H1 (cell line): ENCODE results near the gene AKT1S1. TPM values are rescaled to one million over a fixed set of nuclear protein-coding genes. Genes with fewer than 3 reads are reported as not detected.

Source experiments
- CTCF ChIA-PET: fragments of 300-600 bp; sonication (Branson Sonifier 250); formaldehyde crosslinking; loops from one replicate; lab custom pipeline; 2021; ENCODE audit not compliant: partially characterized antibody; lab: Charles Lee
- POLR2A ChIA-PET: fragments of 300-600 bp; sonication (Branson Sonifier 250); formaldehyde crosslinking; loops from one replicate; lab custom pipeline; 2021; ENCODE audit warnings: inconsistent platforms; ENCODE audit not compliant: partially characterized antibody; lab: Charles Lee
- DNase-seq, 2 experiments: peaks; one replicate each; pipeline versions ENCODE4 v3.0.0 to v3.0.0-alpha.2; 2010 to 2022; ENCODE audit warnings: low spot score in 2 of 2, low read depth in 1 of 2, mixed read lengths in 1 of 2
- FAIRE-seq: peaks from 2 replicates; lab custom pipeline; 2011; peaks lifted over from hg19 to GRCh38; lab: Jason Lieb, UNC
- H2AFZ ChIP-seq: 2 replicates; pipeline ENCODE4 v1.8.1; 2012; ENCODE audit warnings: low read length, inconsistent platforms
- H2AK5ac ChIP-seq: 2 replicates; pipeline ENCODE4 v1.6.1; 2013; ENCODE audit warnings: low read depth, low read length
- H2BK120ac ChIP-seq: replicated peaks from 2 replicates; pipeline ENCODE3; 2013; ENCODE audit warnings: low read depth, low read length, inconsistent platforms
- H2BK12ac ChIP-seq: 2 replicates; pipeline ENCODE4 v1.6.1; 2013; ENCODE audit warnings: low read depth, low read length
- H2BK15ac ChIP-seq: 2 replicates; pipeline ENCODE4 v1.6.1; 2013; ENCODE audit warnings: low read length
- H2BK20ac ChIP-seq: 2 replicates; pipeline ENCODE4 v1.6.1; 2013; ENCODE audit warnings: low read length
- H2BK5ac ChIP-seq: 2 replicates; pipeline ENCODE4 v1.6.1; 2013; ENCODE audit warnings: low read depth, low read length
- H3K14ac ChIP-seq: 2 replicates; pipeline ENCODE4 v1.6.1; 2013; ENCODE audit warnings: inconsistent platforms; ENCODE audit not compliant: insufficient read length
- H3K18ac ChIP-seq: 2 replicates; pipeline ENCODE4 v1.6.1; 2013; ENCODE audit warnings: low read length; ENCODE audit errors: extremely low read depth
- H3K23ac ChIP-seq: 2 replicates; pipeline ENCODE4 v1.6.1; 2013; ENCODE audit warnings: inconsistent platforms; ENCODE audit not compliant: insufficient read length
- H3K23me2 ChIP-seq: 2 replicates; pipeline ENCODE4 v1.6.1; 2013; ENCODE audit warnings: low read depth, low read length
- H3K27ac ChIP-seq: 2 replicates; pipeline ENCODE4 v1.6.1; 2011; ENCODE audit warnings: low read depth, low read length, inconsistent platforms
- H3K27me3 ChIP-seq, 4 experiments: replicated peaks in 1 of 4; 1 replicate in 1 of 4; 2 replicates in 3 of 4; pipeline versions ENCODE4 v1.6.1 to v1.8.1; 2011 to 2013; ENCODE audit warnings: low read length in 3 of 4, mild to moderate bottlenecking in 3 of 4, inconsistent platforms in 2 of 4, mixed read lengths in 2 of 4, moderate library complexity in 1 of 4; ENCODE audit not compliant: control insufficient read depth in 3 of 4, insufficient read depth in 3 of 4; ENCODE audit errors: extremely low read depth in 1 of 4
- H3K36me3 ChIP-seq, 4 experiments: 2 replicates each; pipeline versions ENCODE4 v1.6.1 to v1.8.1; 2011 to 2013; ENCODE audit warnings: mild to moderate bottlenecking in 4 of 4, low read length in 3 of 4, moderate library complexity in 2 of 4, control low read depth in 1 of 4, inconsistent platforms in 1 of 4; ENCODE audit not compliant: insufficient read depth in 4 of 4, control insufficient read depth in 2 of 4
- H3K4ac ChIP-seq: replicated peaks from 2 replicates; pipeline ENCODE3; 2013; ENCODE audit warnings: low read length, low read depth, mixed read lengths, inconsistent platforms; ENCODE audit not compliant: insufficient read length
- H3K4me1 ChIP-seq, 4 experiments: replicated peaks in 1 of 4; 1 replicate in 1 of 4; 2 replicates in 3 of 4; pipeline versions ENCODE4 v1.6.1 to v1.8.1; 2011 to 2013; ENCODE audit warnings: low read length in 3 of 4, inconsistent platforms in 2 of 4, mixed read lengths in 1 of 4; ENCODE audit not compliant: insufficient read depth in 4 of 4, control insufficient read depth in 3 of 4
- H3K4me2 ChIP-seq, 2 experiments: 2 replicates each; pipeline versions ENCODE4 v1.6.1 to v1.8.1; 2011 to 2013; ENCODE audit warnings: low read depth in 2 of 2, low read length in 2 of 2, control low read depth in 1 of 2, inconsistent platforms in 1 of 2, mild to moderate bottlenecking in 1 of 2; ENCODE audit not compliant: insufficient read depth in 1 of 2
- H3K4me3 ChIP-seq, 4 experiments: fragments of 200-600, 300-600 bp in 1 of 4; sonication (generic), shearing (Covaris generic), sonication (Bioruptor Twin) in 1 of 4; 2 replicates each; pipeline versions ENCODE4 v1.5.1 to v1.8.1; 2011 to 2016; ENCODE audit warnings: low read length in 4 of 4, low read depth in 3 of 4, control low read depth in 2 of 4, inconsistent platforms in 2 of 4, mild to moderate bottlenecking in 2 of 4, mixed read lengths in 1 of 4, moderate library complexity in 1 of 4; ENCODE audit not compliant: insufficient read depth in 2 of 4; ENCODE audit errors: extremely low read depth in 1 of 4
- H3K56ac ChIP-seq: replicated peaks from 2 replicates; pipeline ENCODE3; 2013; ENCODE audit warnings: low read depth, mild to moderate bottlenecking, mixed read lengths, low read length, inconsistent platforms; ENCODE audit not compliant: insufficient read length
- H3K79me1 ChIP-seq: 2 replicates; pipeline ENCODE4 v1.6.1; 2013; ENCODE audit warnings: low read depth, low read length, control low read depth
- H3K79me2 ChIP-seq, 2 experiments: 2 replicates each; pipeline versions ENCODE4 v1.6.1 to v1.8.1; 2012 to 2013; ENCODE audit warnings: low read length in 2 of 2, mild to moderate bottlenecking in 2 of 2, inconsistent platforms in 1 of 2; ENCODE audit not compliant: insufficient read depth in 2 of 2, control insufficient read depth in 1 of 2
- H3K9ac ChIP-seq, 4 experiments: replicated peaks in 1 of 4; 1 replicate in 1 of 4; 2 replicates in 3 of 4; pipeline versions ENCODE4 v1.6.1 to v1.8.1; 2011 to 2013; ENCODE audit warnings: low read depth in 3 of 4, low read length in 3 of 4, control low read depth in 2 of 4, mild to moderate bottlenecking in 2 of 4, moderate library complexity in 2 of 4, inconsistent platforms in 1 of 4; ENCODE audit errors: extremely low read depth in 1 of 4
- H3K9me3 ChIP-seq, 2 experiments: 2 replicates each; pipeline versions ENCODE4 v1.6.1 to v1.8.1; 2012 to 2013; ENCODE audit warnings: mild to moderate bottlenecking in 2 of 2, moderate library complexity in 2 of 2, control low read depth in 1 of 2, inconsistent platforms in 1 of 2, low read depth in 1 of 2, low read length in 1 of 2, mixed read lengths in 1 of 2; ENCODE audit not compliant: insufficient read depth in 2 of 2
- H4K20me1 ChIP-seq, 2 experiments: replicated peaks in 1 of 2; 2 replicates each; pipeline versions ENCODE3 to v1.8.1; 2011 to 2013; ENCODE audit warnings: inconsistent platforms in 2 of 2, low read length in 2 of 2, mild to moderate bottlenecking in 1 of 2; ENCODE audit not compliant: insufficient read depth in 2 of 2, control insufficient read depth in 1 of 2
- H4K5ac ChIP-seq: 2 replicates; pipeline ENCODE4 v1.6.1; 2013; ENCODE audit warnings: low read length, low read depth, mixed read lengths, inconsistent platforms; ENCODE audit not compliant: insufficient read length
- H4K8ac ChIP-seq: 2 replicates; pipeline ENCODE4 v1.8.0; 2013; ENCODE audit warnings: mild to moderate bottlenecking, moderate library complexity, low read length, inconsistent platforms; ENCODE audit not compliant: insufficient read depth; ENCODE audit errors: extremely low read depth
- H4K91ac ChIP-seq: replicated peaks from 2 replicates; pipeline ENCODE3; 2013; ENCODE audit warnings: low read length, mixed read lengths, inconsistent platforms; ENCODE audit not compliant: insufficient read length
- JUN ChIP-seq: IDR thresholded peaks from 2 replicates; pipeline ENCODE4 v1.6.1; 2011; ENCODE audit warnings: low read depth, mild to moderate bottlenecking, improper control_type of control experiment, low read length
- POLR2A ChIP-seq, 2 experiments: IDR thresholded peaks; 1 replicate in 1 of 2; 2 replicates in 1 of 2; pipeline ENCODE4 v1.6.1; 2011; ENCODE audit warnings: low read depth in 2 of 2, low read length in 2 of 2, mild to moderate bottlenecking in 2 of 2; ENCODE audit errors: control extremely low read depth in 1 of 2
- POLR2AphosphoS5 ChIP-seq: IDR thresholded peaks from 2 replicates; pipeline ENCODE4 v1.6.1; 2011; ENCODE audit warnings: low read depth, low read length
- WGBS, 2 experiments: shearing (Covaris generic) in 1 of 2; methylation state at CpG; one replicate each; pipeline versions ENCODE4 v1.1.6 to v1.1.7; 2013 to 2015; ENCODE audit warnings: low lambda C conversion rate in 2 of 2, mixed read lengths in 2 of 2, inconsistent platforms in 1 of 2, low coverage in 1 of 2, missing lambda C conversion rate in 1 of 2; ENCODE audit not compliant: insufficient replicate concordance in 2 of 2, insufficient coverage in 1 of 2, insufficient read length in 1 of 2; ENCODE audit errors: extremely low coverage in 1 of 2, missing lambda C conversion rate in 1 of 2; 5-methylcytosine and 5-hydroxymethylcytosine counted together
- polyA plus RNA-seq, 7 experiments: library from polyadenylated mRNA; depleted of rRNA in 3 of 7; stranded (reverse) in 5 of 7; unstranded in 2 of 7; fragments of >200 nt in 5 of 7; fragments of 200-250 nt in 2 of 7; gene quantifications; 1 replicate in 5 of 7; 2 replicates in 1 of 7; 4 replicates in 1 of 7; pipeline versions ENCODE4 v1.2.1 to v1.2.3, GENCODE V29; 2011 to 2013; ENCODE audit warnings: missing spikeins in 2 of 7, mixed read lengths in 2 of 7
- total RNA-seq: library from RNA; stranded (reverse); fragmentation: NEBNext Ultra II Directional; extraction: Animal tissue kit (Norgen Biotek cat#: 25700); gene quantifications from 2 replicates; pipeline ENCODE4 v1.2.1, GENCODE V29; 2021

The AKT1S1 gene
- total and polyA plus RNA-seq, 2 of the 8 experiments (the other 6 are each of a cell fraction or from before 2014, with no cell fraction given) = 40.7 to 45.9 TPM

GRCh38 chr19:49860336-49861102 lies 16.6 kb downstream of the AKT1S1 start:
- CTCF ChIA-PET = interaction anchor here (0.9 to 1.0 kb wide), 3 partner anchors 15 to 60 kb away, joined by 3 to 4 read pairs (median 3); no protein-coding TSS in a partner anchor

More at GRCh38 chr19:49860336-49861102, 16.6 kb downstream of the AKT1S1 start:
- Histone ChIP-seq H2BK120ac (no peak overlapping the region), H3K18ac (no peak overlapping the region), H2AK5ac (no peak overlapping the region), H4K20me1 (peaks cover 36 to 52% of the 10 kb centered on the region in 2 experiments), H3K4me2 (no peak overlapping the region), H3K79me1 (peaks cover 12% of the 10 kb centered on the region), H3K23me2 (no peaks in the 10 kb centered on the region), H2AFZ (no peak overlapping the region), H2BK5ac (peak overlapping the region; percentile 44), H3K9me3 (no peaks in the 10 kb centered on the region), H3K27ac (no peak overlapping the region), H3K27me3 (no peaks in the 10 kb centered on the region), H3K79me2 (peaks cover 0 to 16% of the 10 kb centered on the region in 2 experiments; a peak in 2 of 4 replicates), H2BK12ac (no peak overlapping the region), H3K23ac (no peak overlapping the region), H4K91ac (no peak overlapping the region), H2BK15ac (no peak overlapping the region), H3K4ac (no peak overlapping the region), H4K5ac (no peak overlapping the region), H3K14ac (no peak overlapping the region), H2BK20ac (no peak overlapping the region), H3K4me1 (peaks cover 0 to 7% (median 2%) of the 10 kb centered on the region in 4 experiments; a peak in 4 of 7 replicates), H3K36me3 (peaks cover 34 to 80% (median 58%) of the 10 kb centered on the region in 4 experiments), H3K9ac (no peak overlapping the region), H4K8ac (no peak overlapping the region), H3K4me3 (no peak overlapping the region), H3K56ac (no peak overlapping the region)
- FAIRE-seq (no peak), DNase-seq (no peak)
- POLR2A ChIA-PET = interaction anchor here (0.9 to 12.4 kb wide), 12 partner anchors 7 to 171 kb away, joined by 3 to 247 read pairs (median 4); partner anchors contain the start of genes ADM5, AKT1S1, MED25 and PTOV1
- 88% methylated on average over 14 of the region's 17 CpGs; no CpG with 5 or more reads in 1 of the 2 experiments for WGBS, 2 experiments
- TF ChIP-seq POLR2A (IDR thresholded peaks at IDR 0.05; ENCODE audit: control extremely low read depth in 1 of 2, low read depth in 2 of 2, low read length in 2 of 2) = peak in 1 of 2 experiments; percentile 12; a peak in 1 of 3 replicates
- TF ChIP-seq JUN = no peak
- TF ChIP-seq POLR2AphosphoS5 = peak; percentile 62; the same call in 1 of the 2 replicates
